Peyer's patch (tissue), 4 donors: ENCODE results near the gene CADM1. TPM values are rescaled to one million over a fixed set of nuclear protein-coding genes. Genes with fewer than 3 reads are reported as not detected.

Experiments used
- DNase-seq, 3 donors: peaks; one replicate each; pipeline ENCODE4 v3.0.0-alpha.2; 2017 to 2019
- H3K27ac ChIP-seq, 4 donors: fragments of 200-600 bp; sonication (generic); one replicate each; pipeline ENCODE4 v1.5.1; 2016 to 2019
- H3K27me3 ChIP-seq, 2 donors: fragments of 200-600 bp; sonication (generic); one replicate each; pipeline ENCODE4 v1.5.1; 2019
- H3K36me3 ChIP-seq, 3 donors: fragments of 200-600 bp; sonication (generic); one replicate each; pipeline ENCODE4 v1.5.1; 2016 to 2019
- H3K4me1 ChIP-seq, 4 donors: fragments of 200-600 bp; sonication (generic); one replicate each; pipeline ENCODE4 v1.5.1; 2016 to 2019
- H3K4me3 ChIP-seq, 4 donors: fragments of 200-600 bp; sonication (generic); 1 replicate in 3 of 4; 2 replicates in 1 of 4; pipeline ENCODE4 v1.5.1; 2016 to 2019; ENCODE audit warnings: mild to moderate bottlenecking in 1 of 4
- H3K9me3 ChIP-seq, 4 donors: fragments of 200-600 bp; sonication (generic); one replicate each; pipeline ENCODE4 v1.5.1; 2016 to 2019; ENCODE audit warnings: mild to moderate bottlenecking in 1 of 4
- CTCF ChIP-seq, 6 experiments: fragments of 450-650 bp in 4 of 6; fragments of 200-600 bp in 2 of 6; sonication (generic) in 1 of 6; IDR thresholded peaks; one replicate each; pipeline ENCODE4 v1.5.1; 2017 to 2019; ENCODE audit warnings: antibody characterized with exemption in 6 of 6, mild to moderate bottlenecking in 3 of 6, moderate library complexity in 1 of 6
- POLR2A ChIP-seq, 2 donors: fragments of 450-650 bp; IDR thresholded peaks; one replicate each; pipeline ENCODE4 v1.5.1; 2017; ENCODE audit warnings: antibody characterized with exemption in 2 of 2, mild to moderate bottlenecking in 2 of 2, moderate library complexity in 2 of 2
- total RNA-seq, 4 donors: library from RNA; depleted of rRNA; stranded (reverse); fragments of >200 nt; gene quantifications; one replicate each; pipeline ENCODE4 v1.1.0, GENCODE V29; 2016

Gene CADM1
- total RNA-seq, 4 donors from 2014 or later, result 0.38 to 8.3 (median 2.5) TPM

GRCh38 chr11:115325523-115325922 is 178.7 kb downstream of the CADM1 start:
- H3K27me3 ChIP-seq, result no peaks in the 10 kb centered on the region
- H3K36me3 ChIP-seq, result no peaks in the 10 kb centered on the region
- TF ChIP-seq POLR2A (IDR thresholded peaks at IDR 0.05) (no peak), CTCF (IDR thresholded peaks at IDR 0.05) (no peak)
- no peak overlapping the region for H3K4me3 ChIP-seq
- no peaks in the 10 kb centered on the region for H3K9me3 ChIP-seq
- no peak overlapping the region for H3K27ac ChIP-seq
- no peak for DNase-seq
- no peaks in the 10 kb centered on the region for H3K4me1 ChIP-seq

- no peak for TF ChIP-seq POLR2A (IDR thresholded peaks at IDR 0.05)
- TF ChIP-seq CTCF (IDR thresholded peaks at IDR 0.05), result peak in 5 of 6 experiments; percentile 40 to 87 (median 79)
- H3K4me1 ChIP-seq, result no peaks in the 10 kb centered on the region
- no peak overlapping the region for H3K27ac ChIP-seq
- H3K4me3 ChIP-seq, result no peak overlapping the region
- DNase-seq, result peak in 1 of 3 donors; percentile 68
- no peaks in the 10 kb centered on the region for H3K27me3 ChIP-seq
- H3K9me3 ChIP-seq, result no peaks in the 10 kb centered on the region
- no peaks in the 10 kb centered on the region for H3K36me3 ChIP-seq
Measured at GRCh38 chr11:115324581-115325432, 179.4 kb downstream of the CADM1 start.

GRCh38 chr11:115322553-115323203 is 181.5 kb downstream of the CADM1 start:
- no peaks in the 10 kb centered on the region for H3K9me3 ChIP-seq
- DNase-seq, result no peak
- TF ChIP-seq CTCF (IDR thresholded peaks at IDR 0.05) (no peak), POLR2A (IDR thresholded peaks at IDR 0.05) (no peak)
- H3K4me3 ChIP-seq, result no peak overlapping the region
- no peaks in the 10 kb centered on the region for H3K4me1 ChIP-seq
- no peak overlapping the region for H3K27ac ChIP-seq
- no peaks in the 10 kb centered on the region for H3K36me3 ChIP-seq
- no peaks in the 10 kb centered on the region for H3K27me3 ChIP-seq

GRCh38 chr11:115321605-115322289 is 182.5 kb downstream of the CADM1 start:
- Histone ChIP-seq H3K27me3 (no peaks in the 10 kb centered on the region), H3K9me3 (no peaks in the 10 kb centered on the region), H3K4me3 (no peak overlapping the region), H3K27ac (no peak overlapping the region), H3K36me3 (no peaks in the 10 kb centered on the region), H3K4me1 (no peaks in the 10 kb centered on the region)
- DNase-seq, result no peak
- TF ChIP-seq CTCF (IDR thresholded peaks at IDR 0.05) (no peak), POLR2A (IDR thresholded peaks at IDR 0.05) (no peak)

- no peaks in the 10 kb centered on the region for H3K36me3 ChIP-seq
- no peak for DNase-seq
- no peaks in the 10 kb centered on the region for H3K27me3 ChIP-seq
- no peak overlapping the region for H3K27ac ChIP-seq
- H3K4me1 ChIP-seq, result no peaks in the 10 kb centered on the region
- TF ChIP-seq CTCF (IDR thresholded peaks at IDR 0.05) (no peak), POLR2A (IDR thresholded peaks at IDR 0.05) (no peak)
- no peak overlapping the region for H3K4me3 ChIP-seq
- H3K9me3 ChIP-seq, result no peaks in the 10 kb centered on the region
Measured at GRCh38 chr11:115317277-115318185, 186.7 kb downstream of the CADM1 start.
